ENCODE results near the gene NDUFS6. TPM values are rescaled to one million over a fixed set of nuclear protein-coding genes. Genes with fewer than 3 reads are reported as not detected.
A peak's percentile ranks its signal among the peaks of the same experiment; 100 is the strongest.

NDUFS6 gene
- total and polyA plus RNA-seq, 10 donors, result 18.2 to 74.2 (median 29.2) TPM

DNA sequence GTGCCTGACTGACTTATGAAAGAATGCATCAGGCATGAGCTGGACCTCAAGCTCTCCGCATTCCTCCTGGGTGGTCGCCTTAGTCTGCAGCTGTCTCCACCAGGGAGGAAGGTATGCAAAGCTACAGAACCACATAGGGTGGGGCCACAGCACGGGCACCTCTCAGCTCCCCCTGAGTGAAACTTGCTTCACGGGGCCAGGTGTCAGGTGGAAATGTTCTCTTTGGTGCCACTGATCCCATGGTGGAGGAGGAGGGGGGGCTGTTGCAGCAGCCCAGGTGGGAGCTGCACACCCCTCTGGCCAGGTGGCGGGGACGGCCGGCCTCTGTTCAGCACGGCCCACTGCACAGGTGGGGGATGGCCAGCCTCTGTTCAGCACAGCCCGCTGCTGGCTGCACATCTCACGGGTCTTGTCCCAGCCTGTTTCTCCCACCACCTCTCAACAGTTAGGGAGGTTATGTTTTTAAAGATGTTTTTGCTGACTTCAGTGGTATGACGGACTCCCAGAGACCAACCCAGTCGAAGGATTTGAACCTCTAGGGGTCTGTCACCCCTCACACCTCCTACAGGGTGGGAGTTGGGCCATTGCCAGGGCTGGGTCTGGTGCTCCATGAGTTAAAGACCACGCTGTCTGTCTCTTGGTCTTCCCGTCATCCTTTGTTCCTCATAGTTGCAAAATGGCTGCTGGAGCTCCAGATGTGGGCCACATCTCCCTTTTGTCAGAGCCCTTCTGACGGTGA lies 35.9 kb upstream of the NDUFS6 start:
- no peaks in the 10 kb centered on the region for H3K9me3 ChIP-seq
- H3K36me3 ChIP-seq, result no peaks in the 10 kb centered on the region
- intact Hi-C loops (cut with DNase I; ENCODE audit: low total_unique reads), result no loop called here
- peaks cover 0 to 14% (median 6%) of the 10 kb centered on the region in 6 donors for H3K4me1 ChIP-seq
- peak overlapping the region in 1 of 8 donors; percentile 11 for H3K4me3 ChIP-seq
- H3K27me3 ChIP-seq (replicated peaks in 1 of 7), result peaks cover 0 to 68% (median 8%) of the 10 kb centered on the region in 7 donors
- TF ChIP-seq POLR2AphosphoS5 (IDR thresholded peaks at IDR 0.05) (peak in 2 of 3 donors; percentile 37 to 63), POLR2A (IDR thresholded peaks at IDR 0.05) (no peak)
- WGBS, 5 donors, result 74 to 88% (median 79%) methylated on average over 14 to 15 of the region's 15 CpGs
- DNase-seq, result peak; percentile 58
- no peak overlapping the region for H3K27ac ChIP-seq

DNA sequence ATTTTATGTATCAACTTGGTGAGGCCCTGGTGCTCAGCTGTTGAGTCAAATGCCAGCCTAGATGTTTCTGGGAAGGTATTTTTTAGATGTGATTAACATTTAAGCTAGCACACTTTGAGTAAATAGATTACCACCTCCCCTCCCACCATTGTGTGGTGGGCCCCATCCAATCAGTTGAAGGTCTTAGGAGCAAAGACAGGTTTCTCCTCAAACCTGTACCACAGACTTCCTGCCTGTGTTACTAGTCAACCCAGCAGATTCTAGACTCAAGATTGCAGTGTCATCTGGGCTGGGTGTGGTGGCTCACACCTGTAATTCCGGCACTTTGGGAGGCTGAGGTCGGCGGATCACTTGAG lies 35.3 kb upstream of the NDUFS6 start:
- intact Hi-C loops (cut with DNase I; ENCODE audit: low total_unique reads), result no loop called here
- no peak for DNase-seq

GRCh38 chr5:1767524-1768282 lies 33.5 kb upstream of the NDUFS6 start:
- intact Hi-C loops (cut with DNase I; ENCODE audit: low total_unique reads), result no loop called here
- no peaks in the 10 kb centered on the region for H3K9me3 ChIP-seq
- no peak overlapping the region for H3K4me3 ChIP-seq
- H3K27ac ChIP-seq, result no peak overlapping the region
- H3K27me3 ChIP-seq (replicated peaks in 1 of 7), result peaks cover 0 to 80% (median 8%) of the 10 kb centered on the region in 7 donors
- DNase-seq, result peak; percentile 60
- peaks cover 0 to 14% (median 6%) of the 10 kb centered on the region in 6 donors for H3K4me1 ChIP-seq
- TF ChIP-seq, protein P1, sequence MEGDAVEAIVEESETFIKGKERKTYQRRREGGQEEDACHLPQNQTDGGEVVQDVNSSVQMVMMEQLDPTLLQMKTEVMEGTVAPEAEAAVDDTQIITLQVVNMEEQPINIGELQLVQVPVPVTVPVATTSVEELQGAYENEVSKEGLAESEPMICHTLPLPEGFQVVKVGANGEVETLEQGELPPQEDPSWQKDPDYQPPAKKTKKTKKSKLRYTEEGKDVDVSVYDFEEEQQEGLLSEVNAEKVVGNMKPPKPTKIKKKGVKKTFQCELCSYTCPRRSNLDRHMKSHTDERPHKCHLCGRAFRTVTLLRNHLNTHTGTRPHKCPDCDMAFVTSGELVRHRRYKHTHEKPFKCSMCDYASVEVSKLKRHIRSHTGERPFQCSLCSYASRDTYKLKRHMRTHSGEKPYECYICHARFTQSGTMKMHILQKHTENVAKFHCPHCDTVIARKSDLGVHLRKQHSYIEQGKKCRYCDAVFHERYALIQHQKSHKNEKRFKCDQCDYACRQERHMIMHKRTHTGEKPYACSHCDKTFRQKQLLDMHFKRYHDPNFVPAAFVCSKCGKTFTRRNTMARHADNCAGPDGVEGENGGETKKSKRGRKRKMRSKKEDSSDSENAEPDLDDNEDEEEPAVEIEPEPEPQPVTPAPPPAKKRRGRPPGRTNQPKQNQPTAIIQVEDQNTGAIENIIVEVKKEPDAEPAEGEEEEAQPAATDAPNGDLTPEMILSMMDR (IDR thresholded peaks at IDR 0.05 in 8 of 11, conservative IDR thresholded peaks at IDR 0.05 in 3 of 11), result no peak
- no peak for TF ChIP-seq POLR2A (IDR thresholded peaks at IDR 0.05)
- TF ChIP-seq POLR2AphosphoS5 (IDR thresholded peaks at IDR 0.05), result no peak
- 76 to 87% (median 85%) methylated on average over 14 to 16 of the region's 16 CpGs for WGBS, 5 donors
- H3K36me3 ChIP-seq, result no peaks in the 10 kb centered on the region

More for the DNA sequence above, 35.3 kb upstream of the NDUFS6 start:
- Histone ChIP-seq H3K36me3 (no peaks in the 10 kb centered on the region), H3K27ac (no peak overlapping the region), H3K27me3 (replicated peaks in 1 of 7) (peaks cover 0 to 68% (median 8%) of the 10 kb centered on the region in 7 donors), H3K4me3 (no peak overlapping the region), H3K4me1 (peaks cover 0 to 14% (median 6%) of the 10 kb centered on the region in 6 donors), H3K9me3 (no peaks in the 10 kb centered on the region)
- WGBS, 5 donors, result 72 to 92% (median 89%) methylated on average over 3 of the region's 3 CpGs
- TF ChIP-seq POLR2A (IDR thresholded peaks at IDR 0.05), result no peak

DNA sequence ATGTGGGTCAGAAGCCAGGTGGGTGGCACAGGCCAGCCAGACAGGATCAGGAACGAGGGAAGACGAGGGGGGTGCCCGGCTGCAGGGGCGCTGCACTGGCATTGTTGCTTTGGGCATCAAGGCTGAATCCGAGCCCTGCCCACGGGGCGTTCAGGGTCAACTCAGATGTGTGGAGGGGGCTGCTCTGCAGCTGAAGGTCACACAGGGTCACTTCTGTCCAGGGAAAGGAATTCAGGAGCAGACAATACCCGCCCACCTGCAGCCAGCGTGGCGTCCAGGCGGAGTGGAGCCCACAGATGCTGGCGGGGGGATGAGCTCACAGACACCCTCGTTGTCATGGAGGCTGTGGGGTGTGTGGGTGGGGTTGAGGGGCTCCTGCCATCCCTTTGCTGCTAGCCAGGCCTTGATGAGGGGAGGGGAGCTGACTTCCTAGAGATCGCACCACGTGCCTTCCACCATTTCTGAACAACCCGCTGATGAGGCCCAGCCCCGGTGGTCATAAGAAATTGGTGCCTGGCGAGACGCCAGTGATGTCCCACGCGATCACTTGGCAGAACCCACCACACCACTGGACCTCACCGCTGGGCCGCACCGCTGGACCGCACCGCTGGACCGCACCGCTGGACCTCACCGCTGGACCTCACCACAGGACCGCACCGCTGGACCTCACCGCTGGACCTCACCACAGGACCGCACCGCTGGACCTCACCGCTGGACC lies 32.8 kb upstream of the NDUFS6 start:
- Histone ChIP-seq H3K27me3 (replicated peaks in 1 of 7) (peaks cover 0 to 72% (median 8%) of the 10 kb centered on the region in 7 donors), H3K27ac (no peak overlapping the region), H3K9me3 (no peaks in the 10 kb centered on the region), H3K4me1 (peaks cover 0 to 7% (median 2%) of the 10 kb centered on the region in 6 donors), H3K36me3 (no peaks in the 10 kb centered on the region), H3K4me3 (no peak overlapping the region)
- TF ChIP-seq, protein P1 (IDR thresholded peaks at IDR 0.05 in 8 of 11, conservative IDR thresholded peaks at IDR 0.05 in 3 of 11), result no peak
- TF ChIP-seq POLR2A (IDR thresholded peaks at IDR 0.05) (no peak), POLR2AphosphoS5 (IDR thresholded peaks at IDR 0.05) (no peak)
- WGBS, 5 donors, result 85 to 92% (median 90%) methylated on average over 23 to 35 of the region's 35 CpGs
- DNase-seq, result peak; percentile 70
- intact Hi-C loops (cut with DNase I; ENCODE audit: low total_unique reads), result no loop called here
